GM12891 (cell line): ENCODE data around the gene LIFR.
"Not testable (repeated sequence)": the region's sequence is repeated elsewhere in the genome, so short reads cannot be mapped to it uniquely, and the experiment has no call there.

Experiments
- DNase-seq: peaks from one replicate; pipeline ENCODE4 v3.0.0; 2011; ENCODE audit warnings: low spot score; ENCODE audit not compliant: insufficient read length
- FAIRE-seq: peaks from 2 replicates; lab custom pipeline; 2011; peaks lifted over from hg19 to GRCh38; lab: Jason Lieb, UNC
- PAX5 ChIP-seq: IDR thresholded peaks from 2 replicates; pipeline ENCODE4 v1.6.1; 2011; ENCODE audit warnings: low read length, moderate library complexity, mild to moderate bottlenecking; ENCODE audit not compliant: insufficient read depth, severe bottlenecking
- POLR2A ChIP-seq: IDR thresholded peaks from 2 replicates; pipeline ENCODE4 v1.6.1; 2011; ENCODE audit warnings: low read depth, low read length, control low read depth
- POLR2AphosphoS5 ChIP-seq: IDR thresholded peaks from 2 replicates; pipeline ENCODE4 v1.6.1; 2011; ENCODE audit warnings: low read depth, low read length, control low read depth
- POU2F2 ChIP-seq: IDR thresholded peaks from 2 replicates; pipeline ENCODE4 v1.6.1; 2011; ENCODE audit warnings: low read depth, mild to moderate bottlenecking, control low read depth, low read length, moderate library complexity
- SPI1 ChIP-seq: IDR thresholded peaks from 2 replicates; pipeline ENCODE4 v1.6.1; 2011; ENCODE audit warnings: low read depth, low read length, control low read depth
- TAF1 ChIP-seq: IDR thresholded peaks from 2 replicates; pipeline ENCODE4 v1.6.1; 2011; ENCODE audit warnings: low read depth, low read length, control low read depth

Gene LIFR

GRCh38 chr5:38582293-38582974 is 26.0 kb upstream of the LIFR start:
- DNase-seq (no peak), FAIRE-seq (no peak)
- no peak for TF ChIP-seq SPI1
- no peak for TF ChIP-seq POLR2A
- TF ChIP-seq POLR2AphosphoS5 = no peak
- TF ChIP-seq TAF1 = no peak
- TF ChIP-seq PAX5 = no peak

GRCh38 chr5:38581597-38581996 is 25.2 kb upstream of the LIFR start:
- no peak for TF ChIP-seq POU2F2
- TF ChIP-seq SPI1 = no peak
- DNase-seq (no peak), FAIRE-seq (no peak)

GRCh38 chr5:38579105-38579504 is 22.7 kb upstream of the LIFR start:
- no peak for TF ChIP-seq SPI1
- TF ChIP-seq POU2F2 = no peak
- no peak for TF ChIP-seq POLR2A
- TF ChIP-seq POLR2AphosphoS5 = no peak
- TF ChIP-seq TAF1 = no peak
- TF ChIP-seq PAX5 = no peak
- DNase-seq = no peak
- FAIRE-seq = no peak

- TF ChIP-seq POLR2AphosphoS5 (no peak), TAF1 (no peak), SPI1 (no peak), PAX5 (no peak), POLR2A (no peak), POU2F2 (no peak)
- FAIRE-seq (no peak), DNase-seq (no peak)
These were observed 20.7 kb upstream of the LIFR start for GRCh38 chr5:38576961-38577684.

- no peak for FAIRE-seq
- no peak for DNase-seq
These were observed 20.0 kb upstream of the LIFR start for GRCh38 chr5:38576442-38576841.

GRCh38 chr5:38575476-38575875 is 19.0 kb upstream of the LIFR start:
- TF ChIP-seq PAX5 (no peak), POU2F2 (no peak), POLR2AphosphoS5 (no peak), TAF1 (no peak), SPI1 (no peak), POLR2A (no peak)
- no peak for DNase-seq
- no peak for FAIRE-seq

More at GRCh38 chr5:38576442-38576841, 20.0 kb upstream of the LIFR start:
- TF ChIP-seq TAF1 (no peak), POLR2AphosphoS5 (no peak), POLR2A (no peak), POU2F2 (no peak), SPI1 (no peak), PAX5 (no peak)

- FAIRE-seq (no peak), DNase-seq (no peak)
- TF ChIP-seq SPI1 (no peak), POLR2A (no peak), POU2F2 (no peak), PAX5 (no peak), POLR2AphosphoS5 (no peak), TAF1 (no peak)
These were observed 17.6 kb upstream of the LIFR start for GRCh38 chr5:38574009-38574408.

- TF ChIP-seq PAX5 (no peak), TAF1 (no peak), POLR2AphosphoS5 (no peak), POLR2A (no peak), POU2F2 (no peak)
- FAIRE-seq (no peak), DNase-seq (no peak)
These were observed 17.1 kb upstream of the LIFR start for GRCh38 chr5:38573521-38573920.

- DNase-seq = no peak
- TF ChIP-seq POLR2AphosphoS5 = no peak
- TF ChIP-seq POU2F2 = no peak
- no peak for TF ChIP-seq PAX5
- TF ChIP-seq POLR2A = no peak
- no peak for TF ChIP-seq TAF1
- no peak for TF ChIP-seq SPI1
- no peak for FAIRE-seq
These were observed 12.7 kb upstream of the LIFR start for GRCh38 chr5:38569180-38569579.

- DNase-seq, FAIRE-seq: not testable (repeated sequence)
These were observed 10.9 kb upstream of the LIFR start for GRCh38 chr5:38567306-38567705.
